PC-9 (cell line): ENCODE measurements around the gene FOXC2.

Experiments
- CTCF ChIP-seq: fragments of 200-600 bp; sonication (generic); conservative IDR thresholded peaks from 2 replicates; pipeline ENCODE4 v1.6.1; 2017; ENCODE audit warnings: mixed run types, antibody characterized with exemption, mild to moderate bottlenecking, moderate library complexity
- EZH2 ChIP-seq: fragments of 200-600 bp; sonication (generic); IDR thresholded peaks from 2 replicates; pipeline ENCODE4 v1.8.0; 2017; ENCODE audit warnings: antibody characterized with exemption, low read depth

- TF ChIP-seq EZH2 (no peak), CTCF (no peak)
These were observed 16.8 kb upstream of the FOXC2 start for GRCh38 chr16:86549893-86550190.
